Activated CD8-positive, alpha-beta memory T cell treated with anti-CD3 and anti-CD28 coated beads for 24 hours (primary cell): Measurements from ENCODE around the gene KLK12.
"Not testable (repeated sequence)": the region's sequence is repeated elsewhere in the genome, so short reads cannot be mapped to it uniquely, and the experiment has no call there.

ENCODE experiments used
- DNase-seq: peaks from one replicate; pipeline ENCODE4 v3.0.0-alpha.2; 2020

Gene KLK12

GRCh38 chr19:51012661-51013190 is 22.1 kb downstream of the KLK12 start:
- DNase-seq: no peak

- DNase-seq: no peak
Observed at GRCh38 chr19:51010066-51010795, 24.6 kb downstream of the KLK12 start.

GRCh38 chr19:51009061-51009891 is 25.5 kb downstream of the KLK12 start:
- no peak for DNase-seq

- no peak for DNase-seq
Observed at GRCh38 chr19:51007488-51007887, 27.3 kb downstream of the KLK12 start.

GRCh38 chr19:51006406-51006805 is 28.4 kb downstream of the KLK12 start:
- no peak for DNase-seq

GRCh38 chr19:51005248-51005647 is 29.6 kb downstream of the KLK12 start:
- no peak for DNase-seq

- DNase-seq: no peak
Observed at GRCh38 chr19:51003316-51003715, 31.5 kb downstream of the KLK12 start.

- DNase-seq: no peak
Observed at GRCh38 chr19:51002542-51003311, 32.1 kb downstream of the KLK12 start.

GRCh38 chr19:51002089-51002532 is 32.7 kb downstream of the KLK12 start:
- no peak for DNase-seq

GRCh38 chr19:51001515-51001914 is 33.3 kb downstream of the KLK12 start, which contains the start of gene KLK8:
Gene KLK8, minus strand, starts transcription at chr19:51001604. Its CDS starts 437 bp downstream, at chr19:51001167.
- no peak for DNase-seq

GRCh38 chr19:51000981-51001380 is 33.8 kb downstream of the KLK12 start:
- DNase-seq: no peak

GRCh38 chr19:51000426-51000825 is 34.4 kb downstream of the KLK12 start:
- DNase-seq: no peak

GRCh38 chr19:50998686-50999085 is 36.1 kb downstream of the KLK12 start:
- no peak for DNase-seq

- DNase-seq: no peak
Observed at GRCh38 chr19:50998061-50998460, 36.7 kb downstream of the KLK12 start.

GRCh38 chr19:50994129-50994528 is 40.7 kb downstream of the KLK12 start:
- DNase-seq: no peak

- no peak for DNase-seq
Observed at GRCh38 chr19:50992666-50993035, 42.2 kb downstream of the KLK12 start.

GRCh38 chr19:50984416-50984815 is 50.4 kb downstream of the KLK12 start:
- DNase-seq: not testable (repeated sequence)

- no peak for DNase-seq
Observed at GRCh38 chr19:50983625-50984292, 51.0 kb downstream of the KLK12 start, which contains the start of gene KLK7. Gene KLK7, minus strand, starts transcription at chr19:50983917. Its CDS starts 1,518 bp downstream, at chr19:50982399.

GRCh38 chr19:50982186-50982585 is 52.6 kb downstream of the KLK12 start:
- DNase-seq: no peak

GRCh38 chr19:50981587-50982146 is 53.1 kb downstream of the KLK12 start:
- no peak for DNase-seq

- no peak for DNase-seq
Observed at GRCh38 chr19:50980208-50980607, 54.6 kb downstream of the KLK12 start.

- DNase-seq: no peak
Observed at GRCh38 chr19:50979758-50980157, 55.0 kb downstream of the KLK12 start.
